BE2C (cell line): ENCODE results near the gene FAM83F.

Experiments used
- DNase-seq: peaks from one replicate; pipeline ENCODE4 v3.0.0-alpha.2; 2020
- H3K27me3 ChIP-seq: fragments of 250-450 bp; sonication (Bioruptor Pico); 2 replicates; pipeline ENCODE4 v1.5.1; 2020; ENCODE audit warnings: mild to moderate bottlenecking
- H3K36me3 ChIP-seq: fragments of 250-450 bp; sonication (Bioruptor Pico); 2 replicates; pipeline ENCODE4 v1.5.1; 2020; ENCODE audit warnings: mild to moderate bottlenecking
- H3K4me1 ChIP-seq: fragments of 250-450 bp; sonication (Bioruptor Pico); 2 replicates; pipeline ENCODE4 v1.5.1; 2020
- H3K4me3 ChIP-seq: 2 replicates; pipeline ENCODE4 v1.5.1; 2011; ENCODE audit warnings: low read depth, low read length
- H3K9me3 ChIP-seq: fragments of 250-450 bp; sonication (Bioruptor Pico); 2 replicates; pipeline ENCODE4 v1.5.1; 2020
- TF ChIP-seq, protein P1 (sequence below): IDR thresholded peaks from 2 replicates; pipeline ENCODE4 v1.5.1; 2012; ENCODE audit warnings: mild to moderate bottlenecking, low read depth, low read length

The FAM83F gene

DNA sequence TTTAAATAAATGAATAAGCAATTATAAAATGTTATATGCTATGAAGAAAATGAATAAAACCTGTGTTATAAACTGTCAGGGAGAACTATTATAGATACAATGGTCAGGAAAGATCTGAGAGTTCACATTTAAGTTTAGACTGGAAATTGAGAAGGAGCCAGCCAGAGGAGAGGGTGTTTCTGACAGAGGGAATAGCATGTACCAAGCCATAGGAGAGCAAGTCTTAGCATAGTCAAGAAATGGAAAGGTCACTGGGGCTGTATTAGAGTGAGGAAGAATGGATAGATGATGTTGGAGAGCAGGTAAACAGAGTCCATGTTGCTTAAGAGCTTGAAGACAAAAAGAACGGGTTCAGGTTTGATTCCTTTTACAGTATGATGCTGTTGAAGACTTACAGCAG is 87.4 kb downstream of the FAM83F start:
- H3K27me3 ChIP-seq = no peaks in the 10 kb centered on the region
- DNase-seq = no peak
- TF ChIP-seq, protein P1, sequence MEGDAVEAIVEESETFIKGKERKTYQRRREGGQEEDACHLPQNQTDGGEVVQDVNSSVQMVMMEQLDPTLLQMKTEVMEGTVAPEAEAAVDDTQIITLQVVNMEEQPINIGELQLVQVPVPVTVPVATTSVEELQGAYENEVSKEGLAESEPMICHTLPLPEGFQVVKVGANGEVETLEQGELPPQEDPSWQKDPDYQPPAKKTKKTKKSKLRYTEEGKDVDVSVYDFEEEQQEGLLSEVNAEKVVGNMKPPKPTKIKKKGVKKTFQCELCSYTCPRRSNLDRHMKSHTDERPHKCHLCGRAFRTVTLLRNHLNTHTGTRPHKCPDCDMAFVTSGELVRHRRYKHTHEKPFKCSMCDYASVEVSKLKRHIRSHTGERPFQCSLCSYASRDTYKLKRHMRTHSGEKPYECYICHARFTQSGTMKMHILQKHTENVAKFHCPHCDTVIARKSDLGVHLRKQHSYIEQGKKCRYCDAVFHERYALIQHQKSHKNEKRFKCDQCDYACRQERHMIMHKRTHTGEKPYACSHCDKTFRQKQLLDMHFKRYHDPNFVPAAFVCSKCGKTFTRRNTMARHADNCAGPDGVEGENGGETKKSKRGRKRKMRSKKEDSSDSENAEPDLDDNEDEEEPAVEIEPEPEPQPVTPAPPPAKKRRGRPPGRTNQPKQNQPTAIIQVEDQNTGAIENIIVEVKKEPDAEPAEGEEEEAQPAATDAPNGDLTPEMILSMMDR = no peak
- H3K9me3 ChIP-seq = no peaks in the 10 kb centered on the region
- H3K36me3 ChIP-seq = no peaks in the 10 kb centered on the region
- no peaks in the 10 kb centered on the region for H3K4me1 ChIP-seq
- H3K4me3 ChIP-seq = no peak overlapping the region

DNA sequence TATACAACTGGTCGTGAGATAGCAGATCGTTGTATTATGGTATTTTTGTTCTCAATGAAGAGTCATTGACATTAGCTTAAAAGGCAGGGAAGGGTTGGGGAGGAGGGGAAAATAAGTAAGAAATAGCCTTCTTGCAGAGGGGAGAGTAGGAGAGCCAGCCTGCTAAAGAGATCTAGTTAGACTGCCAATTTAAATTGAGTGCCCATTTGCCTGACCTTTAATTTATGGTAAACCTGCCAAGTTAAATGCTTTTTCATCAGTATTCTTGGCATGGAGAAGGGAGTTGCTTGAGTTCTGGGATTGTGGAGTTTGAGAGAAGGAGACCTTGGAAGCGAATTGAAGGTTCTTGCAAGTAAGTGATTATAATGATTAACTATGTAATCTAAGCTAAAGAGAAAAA is 89.0 kb downstream of the FAM83F start:
- Histone ChIP-seq H3K9me3 (no peaks in the 10 kb centered on the region), H3K36me3 (no peaks in the 10 kb centered on the region), H3K4me3 (no peak overlapping the region), H3K27me3 (no peaks in the 10 kb centered on the region), H3K4me1 (no peaks in the 10 kb centered on the region)
- TF ChIP-seq, protein P1 = no peak
- DNase-seq = no peak

DNA sequence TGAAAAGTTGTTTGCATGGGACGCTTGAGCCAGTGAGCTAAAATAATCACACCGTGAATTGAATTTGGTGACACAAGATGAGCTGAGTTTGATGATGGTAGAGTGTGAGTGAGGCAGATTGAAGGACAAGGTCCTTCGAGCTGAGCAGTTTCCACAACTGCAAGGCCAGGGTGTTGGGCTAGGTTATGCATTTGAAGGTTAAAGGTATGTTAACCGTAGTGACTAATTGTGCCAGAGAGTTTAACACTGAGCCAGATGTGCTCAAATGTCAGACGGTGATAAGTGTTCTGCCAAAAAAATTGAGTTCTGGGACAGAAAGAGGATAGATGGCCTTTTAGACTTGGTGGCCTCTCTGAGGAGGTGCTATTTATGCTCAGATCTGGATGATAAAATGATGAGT is 89.5 kb downstream of the FAM83F start:
- Histone ChIP-seq H3K27me3 (no peaks in the 10 kb centered on the region), H3K4me1 (no peaks in the 10 kb centered on the region), H3K36me3 (no peaks in the 10 kb centered on the region), H3K4me3 (no peak overlapping the region), H3K9me3 (no peaks in the 10 kb centered on the region)
- TF ChIP-seq, protein P1 = no peak
- no peak for DNase-seq

DNA sequence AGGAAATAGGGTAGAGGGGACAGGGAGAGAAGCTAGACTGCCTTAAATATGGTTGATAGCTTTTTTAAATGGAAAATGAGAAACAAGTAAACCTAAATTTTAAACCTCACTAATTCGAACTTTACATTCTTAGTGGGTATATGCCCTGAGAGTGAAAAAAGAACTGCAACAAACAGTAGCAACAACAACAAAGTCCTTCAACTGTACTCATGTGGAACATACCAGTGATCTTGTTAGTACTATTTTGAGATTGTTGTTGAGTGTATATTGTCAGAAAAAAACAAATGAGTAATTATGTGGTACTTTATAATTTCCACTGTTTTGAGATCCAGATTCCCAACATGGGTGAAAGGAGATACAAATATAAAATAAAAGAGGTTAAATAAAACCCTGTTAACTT is 94.1 kb downstream of the FAM83F start:
- H3K9me3 ChIP-seq = no peaks in the 10 kb centered on the region
- no peak overlapping the region for H3K4me3 ChIP-seq
- TF ChIP-seq, protein P1 = no peak
- DNase-seq = no peak
- H3K4me1 ChIP-seq = no peaks in the 10 kb centered on the region
- H3K36me3 ChIP-seq = no peaks in the 10 kb centered on the region
- H3K27me3 ChIP-seq = no peaks in the 10 kb centered on the region
